B cell (primary cell): Measurements from ENCODE around the gene WTIP. TPM values are rescaled to one million over a fixed set of nuclear protein-coding genes. Genes with fewer than 3 reads are reported as not detected.

ENCODE experiments used
- ATAC-seq: fragments of 200-7000 bp; cut with Tn5 transposase; one replicate; pipeline ENCODE4 v1.10.0; 2021; ENCODE audit warnings: low read depth, mild to moderate bottlenecking, moderate number of reproducible peaks, moderate library complexity
- CTCF ChIA-PET: fragments of 350-600 bp; sonication (Branson Sonifier 250); formaldehyde crosslinking; loops from one replicate; lab custom pipeline; 2021; ENCODE audit warnings: antibody characterized with exemption, inconsistent platforms; lab: Charles Lee
- POLR2A ChIA-PET: fragments of 350-600 bp; sonication (Branson Sonifier 250); formaldehyde crosslinking; loops from one replicate; lab custom pipeline; 2021; ENCODE audit warnings: antibody characterized with exemption; lab: Charles Lee
- DNase-seq: peaks from one replicate; pipeline ENCODE4 v3.0.0; 2013
- H2AFZ ChIP-seq: 2 replicates; pipeline ENCODE4 v1.6.1; 2012; ENCODE audit warnings: mild to moderate bottlenecking, low read depth, low read length; ENCODE audit not compliant: insufficient read depth, poor library complexity, severe bottlenecking
- H3K27ac ChIP-seq, 2 donors: 1 replicate in 1 of 2; 2 replicates in 1 of 2; pipeline ENCODE4 v1.5.1; 2012 to 2013; ENCODE audit warnings: low read length in 2 of 2, mild to moderate bottlenecking in 2 of 2, moderate library complexity in 1 of 2
- H3K27me3 ChIP-seq, 4 experiments: fragments of 200-600 bp in 1 of 4; sonication (generic) in 1 of 4; replicated peaks in 1 of 4; 1 replicate in 2 of 4; 2 replicates in 2 of 4; pipeline versions ENCODE4 v1.6.1 to v1.7.0; 2013 to 2016; ENCODE audit warnings: low read length in 3 of 4, mild to moderate bottlenecking in 2 of 4, mixed read lengths in 1 of 4, moderate library complexity in 1 of 4; ENCODE audit not compliant: insufficient read depth in 4 of 4, control insufficient read depth in 3 of 4; ENCODE audit errors: control extremely low read depth in 1 of 4
- H3K36me3 ChIP-seq, 2 experiments: replicated peaks in 1 of 2; 1 replicate in 1 of 2; 2 replicates in 1 of 2; pipeline versions ENCODE4 v1.6.1 to v1.7.1; 2013; ENCODE audit warnings: low read length in 1 of 2; ENCODE audit not compliant: insufficient read depth in 2 of 2, control insufficient read depth in 1 of 2; ENCODE audit errors: control extremely low read depth in 1 of 2, extremely low read depth in 1 of 2
- H3K4me1 ChIP-seq, 2 donors: fragments of 200-600 bp in 1 of 2; sonication (generic) in 1 of 2; 1 replicate in 1 of 2; 2 replicates in 1 of 2; pipeline versions ENCODE4 v1.5.1 to v1.6.1; 2013 to 2017; ENCODE audit warnings: low read length in 2 of 2; ENCODE audit not compliant: control insufficient read depth in 2 of 2, insufficient read depth in 2 of 2
- H3K4me2 ChIP-seq: replicated peaks from 2 replicates; pipeline ENCODE3; 2012; ENCODE audit warnings: mild to moderate bottlenecking, low read depth, low read length; ENCODE audit not compliant: poor library complexity, severe bottlenecking
- H3K4me3 ChIP-seq, 5 experiments: fragments of 200-600 bp in 1 of 5; sonication (generic) in 1 of 5; 1 replicate in 3 of 5; 2 replicates in 2 of 5; pipeline versions ENCODE4 v1.5.1 to v1.7.0; 2011 to 2016; ENCODE audit warnings: low read length in 4 of 5, mild to moderate bottlenecking in 4 of 5, low read depth in 2 of 5, control low read depth in 1 of 5, moderate library complexity in 1 of 5; ENCODE audit not compliant: insufficient read depth in 1 of 5; ENCODE audit errors: control extremely low read depth in 1 of 5, extremely low read depth in 1 of 5
- H3K79me2 ChIP-seq: fragments of 200-600 bp; sonication (generic); one replicate; pipeline ENCODE4 v1.6.0; 2016; ENCODE audit warnings: low read length; ENCODE audit not compliant: control insufficient read depth, insufficient read depth
- H3K9ac ChIP-seq: fragments of 200-600 bp; sonication (generic); 2 replicates; pipeline ENCODE4 v1.6.1; 2017; ENCODE audit warnings: mild to moderate bottlenecking, low read length, moderate library complexity
- H3K9me3 ChIP-seq, 3 donors: one replicate each; pipeline versions ENCODE4 v1.6.1 to v1.7.1; 2013; ENCODE audit warnings: low read length in 2 of 3; ENCODE audit not compliant: control insufficient read depth in 2 of 3, insufficient read depth in 1 of 3; ENCODE audit errors: control extremely low read depth in 1 of 3
- H4K20me1 ChIP-seq: 2 replicates; pipeline ENCODE4 v1.6.0; 2012; ENCODE audit warnings: mild to moderate bottlenecking, low read length; ENCODE audit not compliant: insufficient read depth, control insufficient read depth, poor library complexity, severe bottlenecking
- H3K27ac Mint-ChIP-seq: one replicate; pipeline ENCODE4 v1.8.0; 2021; ENCODE audit warnings: mixed read lengths
- H3K27me3 Mint-ChIP-seq: one replicate; pipeline ENCODE4 v1.8.0; 2021; ENCODE audit warnings: mixed read lengths
- H3K4me1 Mint-ChIP-seq: one replicate; pipeline ENCODE4 v1.8.0; 2021; ENCODE audit warnings: mixed read lengths
- H3K4me3 Mint-ChIP-seq: one replicate; pipeline ENCODE4 v1.8.0; 2021; ENCODE audit warnings: mixed read lengths
- H3K9me3 Mint-ChIP-seq: one replicate; pipeline ENCODE4 v1.8.0; 2022; ENCODE audit warnings: mixed read lengths; ENCODE audit not compliant: insufficient read depth
- EZH2 ChIP-seq: IDR thresholded peaks from 2 replicates; pipeline ENCODE4 v1.6.1; 2012; ENCODE audit warnings: borderline replicate concordance, low read depth, mild to moderate bottlenecking, moderate library complexity, low read length; ENCODE audit not compliant: insufficient read depth, poor library complexity, severe bottlenecking
- WGBS: methylation state at CpG from one replicate; pipeline ENCODE4 v1.1.5; 2013; ENCODE audit warnings: missing lambda C conversion rate; ENCODE audit not compliant: insufficient coverage; 5-methylcytosine and 5-hydroxymethylcytosine counted together
- intact Hi-C: fragments of 100-400 bp; cut with micrococcal nuclease; formaldehyde crosslinking; loops from one replicate; pipeline ENCODE4 v1.10.0; 2022
- polyA plus RNA-seq: library from polyadenylated mRNA; depleted of rRNA; stranded (reverse); fragments of >200 nt; gene quantifications from 2 replicates; pipeline ENCODE4 v1.2.3, GENCODE V29; 2012
- total RNA-seq, 2 donors: library from RNA; stranded (reverse); fragments of 120-200 nt in 1 of 2; gene quantifications; 1 replicate in 1 of 2; 2 replicates in 1 of 2; pipeline versions ENCODE4 v1.2.3 to v1.2.4, GENCODE V29; 2013 to 2022
- TF ChIP-seq, protein P1 (sequence below): fragments of 200-600 bp; IDR thresholded peaks from one replicate; pipeline ENCODE4 v1.8.0; 2022; ENCODE audit warnings: antibody characterized with exemption, mild to moderate bottlenecking

WTIP gene
- total and polyA plus RNA-seq, 2 donors (not counting 1 experiment from before 2014, with no cell fraction given) = 0.18 to 0.30 TPM

DNA sequence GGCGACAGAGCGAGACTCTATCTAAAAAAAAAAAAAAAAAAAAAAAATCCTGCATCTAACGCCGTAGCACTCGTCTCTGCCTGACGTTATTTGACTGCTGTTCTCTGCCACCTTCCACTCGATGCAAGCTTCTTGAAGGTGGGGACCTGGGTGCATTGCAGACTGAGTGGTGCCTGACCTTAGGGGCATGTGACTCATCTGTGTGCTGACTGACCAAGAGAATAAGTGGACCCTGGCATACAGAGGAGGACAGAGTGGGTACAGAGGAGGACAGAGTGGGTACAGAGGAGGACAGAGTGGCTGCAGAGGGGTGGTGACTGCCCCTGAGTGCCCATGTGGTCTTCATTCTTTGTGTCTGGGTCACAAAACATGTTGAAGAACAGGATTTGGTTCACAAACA, 7.6 kb downstream of the WTIP start:
- intact Hi-C loops = no loop called here
- Histone ChIP-seq H3K79me2 (no peaks in the 10 kb centered on the region), H3K4me1 (no peaks in the 10 kb centered on the region), H3K9me3 (no peaks in the 10 kb centered on the region), H3K9ac (no peak overlapping the region), H3K27ac (no peak overlapping the region), H3K4me2 (no peak overlapping the region), H3K36me3 (no peaks in the 10 kb centered on the region), H4K20me1 (no peaks in the 10 kb centered on the region), H3K4me3 (no peak overlapping the region), H2AFZ (no peak overlapping the region), H3K27me3 (peaks cover 0 to 4% (median 0%) of the 10 kb centered on the region in 4 experiments)
- TF ChIP-seq, protein P1, sequence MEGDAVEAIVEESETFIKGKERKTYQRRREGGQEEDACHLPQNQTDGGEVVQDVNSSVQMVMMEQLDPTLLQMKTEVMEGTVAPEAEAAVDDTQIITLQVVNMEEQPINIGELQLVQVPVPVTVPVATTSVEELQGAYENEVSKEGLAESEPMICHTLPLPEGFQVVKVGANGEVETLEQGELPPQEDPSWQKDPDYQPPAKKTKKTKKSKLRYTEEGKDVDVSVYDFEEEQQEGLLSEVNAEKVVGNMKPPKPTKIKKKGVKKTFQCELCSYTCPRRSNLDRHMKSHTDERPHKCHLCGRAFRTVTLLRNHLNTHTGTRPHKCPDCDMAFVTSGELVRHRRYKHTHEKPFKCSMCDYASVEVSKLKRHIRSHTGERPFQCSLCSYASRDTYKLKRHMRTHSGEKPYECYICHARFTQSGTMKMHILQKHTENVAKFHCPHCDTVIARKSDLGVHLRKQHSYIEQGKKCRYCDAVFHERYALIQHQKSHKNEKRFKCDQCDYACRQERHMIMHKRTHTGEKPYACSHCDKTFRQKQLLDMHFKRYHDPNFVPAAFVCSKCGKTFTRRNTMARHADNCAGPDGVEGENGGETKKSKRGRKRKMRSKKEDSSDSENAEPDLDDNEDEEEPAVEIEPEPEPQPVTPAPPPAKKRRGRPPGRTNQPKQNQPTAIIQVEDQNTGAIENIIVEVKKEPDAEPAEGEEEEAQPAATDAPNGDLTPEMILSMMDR = no peak
- TF ChIP-seq EZH2 = no peak
- DNase-seq (no peak), ATAC-seq (no peak)
- POLR2A ChIA-PET = no interaction called here
- H3K27ac Mint-ChIP-seq = no peak overlapping the region
- 83% methylated on average over 5 of the region's 7 CpGs for WGBS
- H3K4me3 Mint-ChIP-seq = no peak overlapping the region
- peaks cover 18% of the 10 kb centered on the region for H3K27me3 Mint-ChIP-seq
- CTCF ChIA-PET = no interaction called here
- no peaks in the 10 kb centered on the region for H3K4me1 Mint-ChIP-seq
- H3K9me3 Mint-ChIP-seq = no peaks in the 10 kb centered on the region

DNA sequence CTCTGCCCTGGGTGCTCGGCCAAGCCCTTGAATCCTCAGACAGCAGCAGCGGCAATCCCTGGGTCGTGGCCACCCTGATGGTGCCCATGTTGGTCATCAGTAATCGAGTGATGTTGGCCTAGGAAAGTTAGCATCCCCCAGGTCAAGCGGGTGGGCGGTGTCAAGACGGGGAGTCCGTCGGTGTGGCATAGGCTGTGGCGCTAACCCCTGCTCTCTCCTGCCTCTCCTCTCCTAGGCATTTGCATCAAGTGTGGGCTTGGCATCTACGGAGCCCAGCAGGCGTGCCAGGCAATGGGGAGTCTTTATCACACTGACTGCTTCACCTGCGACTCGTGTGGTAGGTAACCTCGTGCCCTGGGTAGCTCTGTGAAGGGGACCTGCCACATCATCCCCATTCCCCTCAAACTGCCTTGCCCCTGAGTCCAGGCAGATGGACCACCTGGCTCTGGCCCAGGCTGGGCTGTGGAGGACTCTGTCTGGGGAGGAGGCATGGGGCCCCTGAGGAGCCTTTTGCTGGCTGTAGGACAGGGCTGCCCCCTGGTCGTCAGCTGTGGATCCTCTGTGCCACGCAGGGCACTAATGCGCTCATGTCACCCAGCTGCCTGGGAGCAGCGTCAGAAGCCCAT, 8.7 kb downstream of the WTIP start:
- intact Hi-C loops = no loop called here

More for the DNA sequence above, 8.7 kb downstream of the WTIP start:
- Histone ChIP-seq H3K9ac (no peak overlapping the region), H3K9me3 (no peaks in the 10 kb centered on the region), H3K79me2 (no peaks in the 10 kb centered on the region), H2AFZ (no peak overlapping the region), H3K4me1 (no peaks in the 10 kb centered on the region), H3K4me2 (no peak overlapping the region), H4K20me1 (no peaks in the 10 kb centered on the region), H3K27me3 (no peaks in the 10 kb centered on the region), H3K4me3 (no peak overlapping the region), H3K27ac (no peak overlapping the region), H3K36me3 (no peaks in the 10 kb centered on the region)
- ATAC-seq = no peak
- Mint-ChIP-seq H3K4me1 (no peaks in the 10 kb centered on the region), H3K9me3 (no peaks in the 10 kb centered on the region), H3K27ac (no peak overlapping the region), H3K4me3 (no peak overlapping the region), H3K27me3 (peaks cover 14% of the 10 kb centered on the region)
- TF ChIP-seq, protein P1 = no peak
- no peak for TF ChIP-seq EZH2
- ChIA-PET CTCF (no interaction called here), POLR2A (no interaction called here)
- no peak for DNase-seq
- WGBS = 91% methylated on average over 16 of the region's 19 CpGs
